GOT3 (cell line): ENCODE results near the gene C1QTNF1.

ENCODE experiments used
- DNase-seq: peaks from one replicate; lab custom pipeline; 2025; ENCODE audit warnings: mixed read lengths; lab: John Stamatoyannopoulos, UW

Gene C1QTNF1

GRCh38 chr17:79041041-79041570 lies 17.1 kb downstream of the C1QTNF1 start:
- DNase-seq = no peak

- DNase-seq = no peak
Measured at GRCh38 chr17:79041723-79042420, 17.9 kb downstream of the C1QTNF1 start.

- DNase-seq = no peak
Measured at GRCh38 chr17:79042421-79043190, 18.6 kb downstream of the C1QTNF1 start.

GRCh38 chr17:79043191-79043930 lies 19.4 kb downstream of the C1QTNF1 start:
- DNase-seq = no peak

- no peak for DNase-seq
Measured at GRCh38 chr17:79043931-79044320, 20.0 kb downstream of the C1QTNF1 start.

- no peak for DNase-seq
Measured at GRCh38 chr17:79044462-79044861, 20.5 kb downstream of the C1QTNF1 start.

- DNase-seq = no peak
Measured at GRCh38 chr17:79045001-79045729, 21.2 kb downstream of the C1QTNF1 start.

- no peak for DNase-seq
Measured at GRCh38 chr17:79045842-79046196, 21.9 kb downstream of the C1QTNF1 start.

- DNase-seq = no peak
Measured at GRCh38 chr17:79046197-79046915, 22.4 kb downstream of the C1QTNF1 start.

- DNase-seq = no peak
Measured at GRCh38 chr17:79046916-79047280, 22.9 kb downstream of the C1QTNF1 start.

GRCh38 chr17:79047291-79047920 lies 23.4 kb downstream of the C1QTNF1 start:
- no peak for DNase-seq

GRCh38 chr17:79047923-79048825 lies 24.2 kb downstream of the C1QTNF1 start:
- no peak for DNase-seq

- no peak for DNase-seq
Measured at GRCh38 chr17:79048826-79049755, 25.1 kb downstream of the C1QTNF1 start.

- DNase-seq = no peak
Measured at GRCh38 chr17:79049821-79050220, 25.9 kb downstream of the C1QTNF1 start.

GRCh38 chr17:79050551-79050950 lies 26.6 kb downstream of the C1QTNF1 start:
- no peak for DNase-seq

GRCh38 chr17:79051306-79051705 lies 27.3 kb downstream of the C1QTNF1 start:
- DNase-seq = no peak

- no peak for DNase-seq
Measured at GRCh38 chr17:79052131-79052530, 28.2 kb downstream of the C1QTNF1 start.

GRCh38 chr17:79053251-79053925 lies 29.4 kb downstream of the C1QTNF1 start:
- DNase-seq = no peak
